Transverse colon (tissue), 3 donors: ENCODE results near the gene RPL11.

Experiments
- EP300 ChIP-seq: sonication (generic); formaldehyde crosslinking; IDR thresholded peaks from one replicate; pipeline ENCODE4 v1.6.1; 2017; ENCODE audit warnings: antibody characterized with exemption, low read depth
- POLR2A ChIP-seq: fragments of 450-650 bp; IDR thresholded peaks from one replicate; pipeline ENCODE4 v1.6.1; 2016; ENCODE audit warnings: antibody characterized with exemption, mild to moderate bottlenecking, moderate library complexity
- TF ChIP-seq, protein P1 (sequence below), 5 experiments: fragments of 200-600 bp in 3 of 5; fragments of 450-650 bp in 2 of 5; sonication (generic) in 3 of 5; IDR thresholded peaks; 1 replicate in 2 of 5; 2 replicates in 3 of 5; pipeline ENCODE4 v1.5.1; 2016 to 2017; ENCODE audit warnings: antibody characterized with exemption in 5 of 5, inconsistent platforms in 3 of 5, mild to moderate bottlenecking in 2 of 5, moderate library complexity in 1 of 5

DNA sequence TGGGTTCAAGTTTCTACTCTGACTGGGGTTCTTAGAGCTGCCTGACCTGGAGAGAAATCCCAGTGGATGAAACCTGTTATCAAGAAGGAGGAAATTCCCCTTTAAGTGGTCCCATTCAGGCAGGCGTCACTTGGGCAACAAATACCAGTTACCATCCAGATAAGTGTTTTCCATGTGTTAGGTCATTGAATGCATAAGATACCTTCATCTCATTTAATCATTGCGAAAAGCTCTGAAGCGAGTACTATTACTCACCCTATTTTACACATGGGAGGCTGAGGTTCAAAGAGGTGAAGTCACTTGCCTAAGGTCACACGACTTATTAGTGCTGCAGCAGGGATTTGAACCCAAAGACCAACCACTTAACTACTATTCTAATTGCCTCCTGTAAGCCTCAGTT is 45.5 kb upstream of the RPL11 start:
- TF ChIP-seq, protein P1, sequence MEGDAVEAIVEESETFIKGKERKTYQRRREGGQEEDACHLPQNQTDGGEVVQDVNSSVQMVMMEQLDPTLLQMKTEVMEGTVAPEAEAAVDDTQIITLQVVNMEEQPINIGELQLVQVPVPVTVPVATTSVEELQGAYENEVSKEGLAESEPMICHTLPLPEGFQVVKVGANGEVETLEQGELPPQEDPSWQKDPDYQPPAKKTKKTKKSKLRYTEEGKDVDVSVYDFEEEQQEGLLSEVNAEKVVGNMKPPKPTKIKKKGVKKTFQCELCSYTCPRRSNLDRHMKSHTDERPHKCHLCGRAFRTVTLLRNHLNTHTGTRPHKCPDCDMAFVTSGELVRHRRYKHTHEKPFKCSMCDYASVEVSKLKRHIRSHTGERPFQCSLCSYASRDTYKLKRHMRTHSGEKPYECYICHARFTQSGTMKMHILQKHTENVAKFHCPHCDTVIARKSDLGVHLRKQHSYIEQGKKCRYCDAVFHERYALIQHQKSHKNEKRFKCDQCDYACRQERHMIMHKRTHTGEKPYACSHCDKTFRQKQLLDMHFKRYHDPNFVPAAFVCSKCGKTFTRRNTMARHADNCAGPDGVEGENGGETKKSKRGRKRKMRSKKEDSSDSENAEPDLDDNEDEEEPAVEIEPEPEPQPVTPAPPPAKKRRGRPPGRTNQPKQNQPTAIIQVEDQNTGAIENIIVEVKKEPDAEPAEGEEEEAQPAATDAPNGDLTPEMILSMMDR (IDR thresholded peaks at IDR 0.05): no peak
- TF ChIP-seq POLR2A: no peak
- TF ChIP-seq EP300: no peak
